Activated T-helper 1 cell treated with anti-CD3 and anti-CD28 coated beads, Interleukin-12 subunit alpha, Interleukin-12 subunit beta, Interleukin-2, Interleukin-4 antibody, amounts not matched to agents 30 ng/mL and 10 ng/mL and 1 ng/mL, durations not matched to agents 14 hours and 24 hours and 36 hours (primary cell): Measurements from ENCODE around the gene ZHX3. TPM values are rescaled to one million over a fixed set of nuclear protein-coding genes. Genes with fewer than 3 reads are reported as not detected.

Source experiments
- DNase-seq: peaks from one replicate; pipeline ENCODE4 v3.0.0; 2021; ENCODE audit warnings: low spot score
- H3K27ac Mint-ChIP-seq: one replicate; pipeline ENCODE4 v1.8.0; 2021; ENCODE audit warnings: mild to moderate bottlenecking, mixed read lengths
- H3K27me3 Mint-ChIP-seq: one replicate; pipeline ENCODE4 v1.8.0; 2022; ENCODE audit warnings: mild to moderate bottlenecking, moderate library complexity, mixed read lengths; ENCODE audit not compliant: insufficient read depth
- H3K36me3 Mint-ChIP-seq: one replicate; pipeline ENCODE4 v1.8.0; 2021; ENCODE audit warnings: low read depth, mixed read lengths
- H3K4me1 Mint-ChIP-seq: one replicate; pipeline ENCODE4 v1.8.0; 2021; ENCODE audit warnings: low read depth, mixed read lengths
- H3K4me3 Mint-ChIP-seq: one replicate; pipeline ENCODE4 v1.8.0; 2021; ENCODE audit warnings: mild to moderate bottlenecking, moderate library complexity, mixed read lengths
- H3K9me3 Mint-ChIP-seq: one replicate; pipeline ENCODE4 v1.8.0; 2021; ENCODE audit warnings: mixed read lengths
- intact Hi-C: fragments of 100-400 bp; cut with micrococcal nuclease; formaldehyde crosslinking; loops from one replicate; pipeline ENCODE4 v1.15.1; 2024
- total RNA-seq: library from RNA; stranded (reverse); gene quantifications from 2 replicates; pipeline ENCODE4 v1.2.3, GENCODE V29; 2022

Gene ZHX3
- total RNA-seq, 1 donor from 2014 or later = 9.5 TPM

DNA sequence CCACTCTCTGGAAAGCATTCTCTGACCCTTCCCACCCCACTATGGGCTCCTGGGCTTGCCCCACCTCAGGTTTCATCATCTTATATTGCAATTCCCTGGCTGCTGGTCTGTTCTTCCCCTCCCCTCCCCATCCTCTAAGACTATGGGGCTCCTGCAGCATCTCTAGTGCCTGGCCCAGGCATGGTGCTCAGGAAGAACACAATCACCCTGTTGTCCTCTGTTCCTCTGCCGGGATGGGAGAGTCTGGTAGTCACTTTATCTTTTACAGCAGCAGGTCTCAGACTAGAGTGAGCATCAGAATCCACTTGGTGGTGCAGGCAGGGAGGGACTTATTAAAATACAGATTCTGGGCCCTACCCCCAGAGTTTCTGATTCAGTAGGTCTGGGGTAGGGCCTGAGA is 18.1 kb upstream of the ZHX3 start:
- peaks cover 21% of the 10 kb centered on the region for H3K27me3 Mint-ChIP-seq
- no peak overlapping the region for H3K4me3 Mint-ChIP-seq
- intact Hi-C loops = no loop called here

DNA sequence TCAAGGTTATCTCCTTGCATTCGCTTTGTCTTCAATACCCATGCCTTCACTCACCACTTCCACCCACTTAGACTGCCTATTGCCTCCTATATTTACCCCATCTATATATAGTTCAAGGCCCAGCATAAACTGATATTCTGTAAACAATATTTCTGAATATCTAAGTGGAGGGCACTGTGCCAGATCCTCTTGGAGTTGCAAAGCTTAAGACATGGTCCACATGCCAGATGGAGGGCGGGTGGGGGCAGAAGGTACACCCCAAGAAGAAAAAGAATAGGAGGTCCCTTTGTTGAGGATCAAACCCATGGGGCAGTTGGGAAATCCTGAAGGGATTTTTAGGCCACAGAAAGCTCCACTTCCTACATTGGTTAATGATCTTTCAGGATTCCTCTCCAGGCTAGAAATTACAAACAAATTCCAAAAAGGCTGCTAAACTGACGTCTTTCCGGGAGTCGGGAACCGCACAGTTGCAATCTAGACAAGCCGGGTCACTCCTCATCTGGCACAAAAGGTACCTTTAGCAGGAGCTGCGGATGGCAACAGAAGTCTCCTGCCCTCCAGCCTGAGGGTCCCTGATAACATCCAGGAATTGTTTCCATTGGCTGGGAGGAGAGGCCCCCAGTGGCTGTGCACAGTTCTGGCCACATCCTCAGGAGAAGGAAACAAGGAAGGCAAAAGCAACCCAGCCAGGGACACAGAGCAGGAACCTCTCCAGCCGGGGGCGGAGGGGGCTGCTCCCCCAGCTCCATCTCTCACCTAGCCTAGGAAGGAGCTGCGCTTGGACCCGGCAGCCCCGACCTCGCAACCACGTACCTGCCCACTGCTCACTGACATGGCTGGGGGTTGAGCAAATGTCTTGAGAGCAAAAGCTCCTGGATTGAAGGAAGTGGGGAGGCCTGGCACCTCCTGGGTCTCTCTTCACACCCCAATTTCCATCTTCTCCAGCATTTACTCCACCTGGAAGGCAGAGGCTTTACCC is 17.2 kb upstream of the ZHX3 start:
- H3K27ac Mint-ChIP-seq = no peak overlapping the region
- intact Hi-C loops = no loop called here
- H3K36me3 Mint-ChIP-seq = no peaks in the 10 kb centered on the region
- DNase-seq = no peak
- no peak overlapping the region for H3K4me3 Mint-ChIP-seq
- H3K9me3 Mint-ChIP-seq = no peaks in the 10 kb centered on the region
- H3K27me3 Mint-ChIP-seq = peaks cover 20% of the 10 kb centered on the region
- peaks cover 12% of the 10 kb centered on the region for H3K4me1 Mint-ChIP-seq

More for the DNA sequence above, 18.1 kb upstream of the ZHX3 start:
- no peak overlapping the region for H3K27ac Mint-ChIP-seq
- H3K36me3 Mint-ChIP-seq = no peaks in the 10 kb centered on the region
- no peaks in the 10 kb centered on the region for H3K9me3 Mint-ChIP-seq
- peaks cover 13% of the 10 kb centered on the region for H3K4me1 Mint-ChIP-seq
- no peak for DNase-seq

DNA sequence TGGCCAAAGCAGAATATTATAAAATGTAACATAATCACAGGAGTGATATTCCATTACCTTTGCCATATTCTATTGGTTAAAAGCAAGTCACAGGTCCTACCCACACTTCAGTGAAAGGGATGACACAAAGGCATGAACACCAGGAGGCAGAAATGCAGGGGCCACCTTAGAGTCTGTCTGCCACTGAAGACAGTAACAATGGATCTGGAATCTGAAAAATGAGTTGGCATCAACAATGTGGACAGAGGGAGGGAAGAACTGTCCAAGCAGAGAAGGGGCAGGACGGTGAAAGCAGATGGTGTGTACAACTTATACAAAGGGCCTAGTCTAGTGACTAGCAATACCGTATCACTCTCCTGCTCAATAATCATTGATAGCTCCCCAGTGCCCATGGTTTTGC is 16.5 kb upstream of the ZHX3 start:
- no peaks in the 10 kb centered on the region for H3K36me3 Mint-ChIP-seq
- H3K27ac Mint-ChIP-seq = no peak overlapping the region
- DNase-seq = no peak
- intact Hi-C loops = no loop called here
- H3K4me3 Mint-ChIP-seq = no peak overlapping the region
- peaks cover 15% of the 10 kb centered on the region for H3K27me3 Mint-ChIP-seq
- H3K9me3 Mint-ChIP-seq = no peaks in the 10 kb centered on the region
- peaks cover 14% of the 10 kb centered on the region for H3K4me1 Mint-ChIP-seq

DNA sequence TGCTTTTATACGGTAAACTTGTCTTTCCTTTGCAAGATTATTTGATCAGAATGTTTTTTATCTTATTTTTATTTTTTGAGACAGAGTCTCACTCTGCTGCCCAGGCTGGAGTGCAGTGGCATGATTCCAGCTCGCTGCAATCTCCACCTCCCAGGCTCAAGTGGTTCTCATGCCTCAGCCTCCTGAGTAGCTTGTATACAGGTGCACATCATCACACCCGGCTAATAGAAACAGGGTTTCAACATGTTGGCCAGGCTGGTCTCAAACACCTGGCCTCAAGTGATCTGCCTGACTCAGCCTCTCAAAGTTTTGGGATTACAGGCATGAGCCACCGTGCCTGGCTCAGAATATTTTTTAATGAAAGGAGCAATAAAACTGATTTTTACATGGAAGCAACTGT is 14.2 kb upstream of the ZHX3 start:
- no peak for DNase-seq
- Mint-ChIP-seq H3K27ac (no peak overlapping the region), H3K36me3 (no peaks in the 10 kb centered on the region), H3K27me3 (peaks cover 12% of the 10 kb centered on the region), H3K4me3 (no peak overlapping the region), H3K9me3 (no peaks in the 10 kb centered on the region), H3K4me1 (peaks cover 18% of the 10 kb centered on the region)
- intact Hi-C loops = no loop called here

DNA sequence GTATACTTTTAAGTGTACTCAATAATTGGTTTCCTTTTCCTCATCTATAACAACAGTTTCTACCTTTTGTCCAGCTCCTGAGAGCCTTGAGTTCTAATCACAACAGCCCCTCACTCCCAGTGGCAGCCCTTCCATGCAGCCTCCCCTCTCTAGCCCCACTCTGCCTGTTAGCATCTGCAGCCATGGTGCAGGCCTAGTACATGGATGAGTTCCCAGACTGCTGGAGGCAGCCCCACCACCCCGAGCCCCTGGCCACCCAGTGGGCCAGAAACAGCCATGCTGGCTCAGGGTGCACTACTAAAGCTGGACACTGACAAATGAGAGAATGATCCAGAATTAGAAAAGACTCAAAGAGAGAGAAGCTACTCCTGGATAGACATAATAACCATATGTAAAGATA is 13.4 kb upstream of the ZHX3 start:
- intact Hi-C loops = no loop called here
- Mint-ChIP-seq H3K27me3 (peaks cover 12% of the 10 kb centered on the region), H3K27ac (no peak overlapping the region), H3K4me1 (peaks cover 18% of the 10 kb centered on the region), H3K4me3 (no peak overlapping the region), H3K36me3 (no peaks in the 10 kb centered on the region), H3K9me3 (no peaks in the 10 kb centered on the region)
- DNase-seq = no peak

DNA sequence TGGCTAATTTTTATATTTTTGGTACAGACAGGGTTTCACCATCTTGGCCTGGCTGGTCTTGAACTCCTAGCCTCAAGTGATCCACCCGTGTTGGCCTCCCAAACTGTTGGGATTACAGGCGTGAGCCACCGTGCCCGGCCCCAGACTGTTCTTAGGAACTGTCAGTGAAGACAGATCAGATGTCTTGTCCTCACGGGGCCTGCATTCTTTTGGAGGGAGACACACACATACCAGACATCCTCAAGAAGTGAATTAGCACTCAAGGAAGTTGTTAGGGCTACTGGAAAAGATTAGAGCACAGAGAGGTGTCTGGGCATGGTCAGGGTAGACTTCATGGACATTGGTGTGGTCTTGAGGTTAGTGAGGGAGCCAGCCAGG is 12.8 kb upstream of the ZHX3 start:
- Mint-ChIP-seq H3K36me3 (no peaks in the 10 kb centered on the region), H3K4me1 (peaks cover 18% of the 10 kb centered on the region), H3K9me3 (no peaks in the 10 kb centered on the region), H3K27ac (no peak overlapping the region), H3K27me3 (peaks cover 9% of the 10 kb centered on the region), H3K4me3 (no peak overlapping the region)
- no peak for DNase-seq
- intact Hi-C loops = no loop called here

DNA sequence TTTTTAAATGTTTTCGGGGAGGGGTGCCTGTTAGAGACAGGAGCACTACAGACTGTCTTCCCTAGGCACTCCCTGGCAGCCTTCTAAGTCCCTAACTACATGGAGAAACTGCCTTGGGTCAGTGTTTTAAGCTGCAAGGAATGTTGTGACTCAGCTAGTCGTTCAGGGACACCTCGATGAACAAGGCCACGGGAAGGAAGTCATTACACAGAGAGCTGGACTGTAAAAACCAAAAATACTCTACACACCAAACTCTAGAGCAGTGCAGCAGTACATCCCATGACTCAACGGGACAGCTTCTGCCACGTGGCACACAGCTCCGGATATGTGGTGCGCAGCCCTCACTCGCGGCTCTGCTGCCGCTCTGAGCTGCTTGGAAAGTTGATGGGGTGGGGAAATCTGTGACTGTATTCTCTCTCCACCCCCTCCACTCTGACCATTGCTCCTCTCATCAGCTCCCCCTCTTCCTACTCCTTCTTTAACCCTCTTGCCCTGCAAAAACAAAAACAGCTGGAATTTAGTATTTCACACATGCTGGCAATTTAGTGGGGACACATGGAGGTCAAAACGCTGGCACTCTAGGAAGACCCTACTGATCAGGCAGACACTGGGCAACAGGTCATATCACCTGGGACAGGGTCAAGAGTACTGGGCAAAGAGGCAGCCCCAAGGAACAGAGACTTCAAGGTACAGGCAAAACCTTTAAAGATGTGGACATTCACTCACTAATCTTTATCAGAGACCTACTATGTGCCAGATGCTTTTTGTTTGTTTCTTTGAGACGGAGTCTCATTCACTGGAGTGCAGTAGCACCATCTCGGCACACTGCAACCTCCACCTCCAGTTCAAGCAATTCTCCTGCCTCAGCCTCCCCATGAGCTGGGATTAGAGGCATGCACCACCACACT is 12.2 kb upstream of the ZHX3 start:
- H3K4me3 Mint-ChIP-seq = no peak overlapping the region

DNA sequence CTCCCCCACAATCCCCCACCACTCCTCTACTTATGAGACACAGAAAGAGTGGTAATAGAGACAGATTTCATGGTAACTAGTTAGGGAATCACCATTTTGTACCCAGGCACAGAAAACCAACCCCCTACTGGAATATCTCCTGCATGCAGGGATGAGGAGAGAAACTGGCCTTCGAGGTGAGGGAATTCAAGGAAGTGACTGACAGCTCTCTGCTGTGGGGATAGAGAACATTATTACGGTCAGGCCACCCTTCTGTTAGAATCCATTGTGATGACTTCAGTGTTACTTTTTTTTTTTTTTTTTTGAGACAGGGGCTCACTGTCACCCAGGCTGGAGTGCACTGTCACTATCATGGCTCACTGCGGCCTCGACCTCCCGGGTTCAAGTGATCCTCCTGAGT is 9.6 kb upstream of the ZHX3 start:
- H3K27ac Mint-ChIP-seq = no peak overlapping the region
- no peak overlapping the region for H3K4me3 Mint-ChIP-seq
- intact Hi-C loops = no loop called here
- H3K36me3 Mint-ChIP-seq = no peaks in the 10 kb centered on the region
- H3K4me1 Mint-ChIP-seq = peaks cover 18% of the 10 kb centered on the region
- no peaks in the 10 kb centered on the region for H3K9me3 Mint-ChIP-seq
- peaks cover 2% of the 10 kb centered on the region for H3K27me3 Mint-ChIP-seq
- DNase-seq = no peak

More for the DNA sequence above, 12.2 kb upstream of the ZHX3 start:
- Mint-ChIP-seq H3K27ac (peak overlapping the region; percentile 86), H3K27me3 (peaks cover 8% of the 10 kb centered on the region), H3K9me3 (no peaks in the 10 kb centered on the region), H3K4me1 (peaks cover 18% of the 10 kb centered on the region), H3K36me3 (no peaks in the 10 kb centered on the region)
- intact Hi-C loops = loop anchor here (1.0 kb wide), 1 partner anchor 12 kb away; the partner anchor contains the start of gene ZHX3
- peak; percentile 53 for DNase-seq

DNA sequence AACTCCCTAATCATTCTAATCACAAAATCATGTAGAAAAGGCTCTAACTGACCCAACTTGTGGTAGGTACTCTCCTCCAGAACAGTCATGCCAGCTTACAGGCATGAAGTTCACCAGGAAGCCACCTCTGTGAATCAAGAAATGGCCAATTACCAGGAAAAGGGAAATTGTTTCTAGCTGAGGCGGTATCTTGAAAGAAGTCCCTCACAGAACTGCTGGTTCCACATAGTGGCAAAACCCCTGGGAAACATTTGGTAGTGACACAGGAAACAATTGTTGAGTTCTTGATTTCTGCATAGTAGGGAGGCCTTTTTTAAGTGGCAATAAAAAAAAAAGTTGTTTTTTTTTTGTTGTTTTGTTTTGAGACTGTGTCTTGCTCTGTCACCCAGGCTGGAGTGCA is 3.4 kb upstream of the ZHX3 start:
- H3K27ac Mint-ChIP-seq = no peak overlapping the region
- intact Hi-C loops = no loop called here
- no peaks in the 10 kb centered on the region for H3K9me3 Mint-ChIP-seq
- no peak overlapping the region for H3K4me3 Mint-ChIP-seq
- peaks cover 5% of the 10 kb centered on the region for H3K27me3 Mint-ChIP-seq
- peaks cover 9% of the 10 kb centered on the region for H3K4me1 Mint-ChIP-seq
- DNase-seq = no peak
- no peaks in the 10 kb centered on the region for H3K36me3 Mint-ChIP-seq

DNA sequence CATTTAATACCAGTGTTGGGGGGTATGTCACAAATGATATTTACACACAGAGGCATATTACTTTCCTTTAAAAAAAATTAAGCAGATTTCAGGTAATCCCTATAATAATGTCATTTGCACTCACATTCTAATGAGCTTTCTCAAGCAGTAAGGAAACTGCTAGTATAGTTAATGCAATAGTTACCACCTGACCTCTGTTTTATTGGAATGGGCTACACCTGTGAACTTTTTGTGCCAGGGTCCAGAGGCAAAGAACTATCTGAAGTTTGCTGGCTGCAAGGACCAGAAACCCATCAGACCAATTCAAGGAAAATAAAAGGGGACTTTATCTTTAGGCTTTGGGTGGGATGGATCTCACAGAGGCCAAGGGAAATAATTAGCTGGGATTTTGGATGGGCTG is 2.9 kb upstream of the ZHX3 start:
- H3K27me3 Mint-ChIP-seq = peaks cover 5% of the 10 kb centered on the region
- DNase-seq = no peak
- no peak overlapping the region for H3K27ac Mint-ChIP-seq
- intact Hi-C loops = no loop called here
- H3K9me3 Mint-ChIP-seq = no peaks in the 10 kb centered on the region
- no peak overlapping the region for H3K4me3 Mint-ChIP-seq
- H3K4me1 Mint-ChIP-seq = peaks cover 11% of the 10 kb centered on the region
- H3K36me3 Mint-ChIP-seq = no peaks in the 10 kb centered on the region

DNA sequence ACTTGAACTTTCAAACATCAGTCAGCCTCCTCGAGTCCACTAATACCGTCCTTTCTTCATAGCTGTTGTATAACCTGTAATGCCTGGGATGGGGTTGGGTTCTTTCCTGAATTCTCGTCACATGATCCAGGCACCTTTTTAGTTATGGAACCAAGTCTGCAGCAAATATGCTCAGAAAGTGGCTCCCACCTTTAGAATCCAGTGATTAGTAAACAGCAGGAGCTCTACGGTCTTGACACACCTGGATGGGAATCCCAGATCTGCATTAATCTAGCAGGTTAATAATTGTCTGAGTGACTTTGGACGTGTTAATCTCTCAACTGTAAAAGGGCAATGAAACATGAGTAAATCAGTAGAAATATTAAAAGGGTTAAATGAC is 729 bp upstream of the ZHX3 start:
- H3K9me3 Mint-ChIP-seq = no peaks in the 10 kb centered on the region
- H3K27ac Mint-ChIP-seq = no peak overlapping the region
- H3K27me3 Mint-ChIP-seq = peaks cover 5% of the 10 kb centered on the region
- DNase-seq = no peak
- H3K36me3 Mint-ChIP-seq = no peaks in the 10 kb centered on the region
- peaks cover 11% of the 10 kb centered on the region for H3K4me1 Mint-ChIP-seq
- peak overlapping the region; percentile 57 for H3K4me3 Mint-ChIP-seq
- intact Hi-C loops = loop anchor here (5.0 kb wide), 2 partner anchors 114 to 374 kb away; no protein-coding TSS in a partner anchor

DNA sequence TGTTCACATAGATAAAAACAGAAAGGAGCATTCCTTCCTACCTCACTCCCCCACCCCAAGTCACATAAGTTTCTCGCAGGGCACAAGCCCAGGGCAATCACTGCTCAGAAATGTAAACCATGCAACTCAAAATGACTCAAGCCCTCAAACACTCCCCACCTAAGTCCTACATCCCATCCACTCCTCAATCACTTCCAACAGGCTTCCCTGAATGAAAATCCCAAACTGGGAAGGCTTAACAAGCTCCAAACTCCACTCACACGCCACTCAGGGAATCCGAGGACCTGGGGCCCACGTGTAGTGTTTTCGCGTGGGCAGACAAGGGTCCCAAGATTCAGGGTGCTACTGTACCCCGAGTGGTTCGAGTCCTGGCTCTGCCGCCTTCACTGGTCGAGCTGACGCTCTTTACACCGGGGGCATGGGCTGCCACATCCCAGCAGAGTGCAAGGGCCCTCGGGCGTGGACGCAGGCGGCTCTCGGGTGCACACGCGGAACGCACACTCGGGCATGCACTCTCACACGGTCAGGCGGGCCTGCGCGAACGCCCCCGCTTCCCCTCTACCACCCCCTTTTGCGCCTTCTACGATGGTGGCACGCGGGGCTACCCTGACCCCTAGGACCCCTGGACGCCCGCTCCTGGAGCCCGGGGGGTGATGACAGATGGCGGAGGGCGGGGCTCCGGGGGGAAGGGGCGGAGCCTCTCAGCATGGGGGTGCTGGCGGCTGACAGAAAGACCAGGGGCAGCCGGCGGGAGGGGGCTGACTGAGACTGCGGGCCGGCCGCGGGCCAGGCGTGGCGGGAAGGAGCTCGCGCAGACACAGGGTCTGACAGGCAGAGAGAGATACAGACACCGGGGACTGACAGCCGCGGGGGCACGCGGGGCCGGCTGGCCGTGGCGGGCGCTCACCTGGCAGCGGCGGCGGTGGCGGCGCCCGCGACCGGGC is 657 bp downstream of the ZHX3 start:
- peak overlapping the region; percentile 88 for H3K4me3 Mint-ChIP-seq
- intact Hi-C loops = loop anchor here (1.0 to 5.0 kb wide), 8 partner anchors 12 to 375 kb away; partner anchors contain the start of genes CHD6 and LPIN3
- peaks cover 11% of the 10 kb centered on the region for H3K4me1 Mint-ChIP-seq
- no peaks in the 10 kb centered on the region for H3K36me3 Mint-ChIP-seq
- peak; percentile 53 for DNase-seq
- H3K9me3 Mint-ChIP-seq = no peaks in the 10 kb centered on the region
- peaks cover 5% of the 10 kb centered on the region for H3K27me3 Mint-ChIP-seq
- H3K27ac Mint-ChIP-seq = peak overlapping the region; percentile 82
